Peyer's patch (tissue), 4 donors: Measurements from ENCODE around the gene MMD. TPM values are rescaled to one million over a fixed set of nuclear protein-coding genes. Genes with fewer than 3 reads are reported as not detected.

ENCODE experiments used
- DNase-seq, 3 donors: peaks; one replicate each; pipeline ENCODE4 v3.0.0-alpha.2; 2017 to 2019
- H3K27ac ChIP-seq, 4 donors: fragments of 200-600 bp; sonication (generic); one replicate each; pipeline ENCODE4 v1.5.1; 2016 to 2019
- H3K27me3 ChIP-seq, 2 donors: fragments of 200-600 bp; sonication (generic); one replicate each; pipeline ENCODE4 v1.5.1; 2019
- H3K36me3 ChIP-seq, 3 donors: fragments of 200-600 bp; sonication (generic); one replicate each; pipeline ENCODE4 v1.5.1; 2016 to 2019
- H3K4me1 ChIP-seq, 4 donors: fragments of 200-600 bp; sonication (generic); one replicate each; pipeline ENCODE4 v1.5.1; 2016 to 2019
- H3K4me3 ChIP-seq, 4 donors: fragments of 200-600 bp; sonication (generic); 1 replicate in 3 of 4; 2 replicates in 1 of 4; pipeline ENCODE4 v1.5.1; 2016 to 2019; ENCODE audit warnings: mild to moderate bottlenecking in 1 of 4
- H3K9me3 ChIP-seq, 4 donors: fragments of 200-600 bp; sonication (generic); one replicate each; pipeline ENCODE4 v1.5.1; 2016 to 2019; ENCODE audit warnings: mild to moderate bottlenecking in 1 of 4
- CTCF ChIP-seq, 6 experiments: fragments of 450-650 bp in 4 of 6; fragments of 200-600 bp in 2 of 6; sonication (generic) in 1 of 6; IDR thresholded peaks; one replicate each; pipeline ENCODE4 v1.5.1; 2017 to 2019; ENCODE audit warnings: antibody characterized with exemption in 6 of 6, mild to moderate bottlenecking in 3 of 6, moderate library complexity in 1 of 6
- POLR2A ChIP-seq, 2 donors: fragments of 450-650 bp; IDR thresholded peaks; one replicate each; pipeline ENCODE4 v1.5.1; 2017; ENCODE audit warnings: antibody characterized with exemption in 2 of 2, mild to moderate bottlenecking in 2 of 2, moderate library complexity in 2 of 2
- total RNA-seq, 4 donors: library from RNA; depleted of rRNA; stranded (reverse); fragments of >200 nt; gene quantifications; one replicate each; pipeline ENCODE4 v1.1.0, GENCODE V29; 2016

MMD gene
- total RNA-seq, 4 donors from 2014 or later: 4.5 to 29.7 (median 14.3) TPM

- no peaks in the 10 kb centered on the region for H3K36me3 ChIP-seq
- H3K4me3 ChIP-seq: no peak overlapping the region
- DNase-seq: no peak
- no peaks in the 10 kb centered on the region for H3K9me3 ChIP-seq
- H3K4me1 ChIP-seq: no peaks in the 10 kb centered on the region
- TF ChIP-seq CTCF (IDR thresholded peaks at IDR 0.05): no peak
- no peak overlapping the region for H3K27ac ChIP-seq
- H3K27me3 ChIP-seq: no peaks in the 10 kb centered on the region
These were observed 77.6 kb downstream of the MMD start for GRCh38 chr17:55343900-55344513.

GRCh38 chr17:55342800-55343585, 78.6 kb downstream of the MMD start:
- no peaks in the 10 kb centered on the region for H3K36me3 ChIP-seq
- no peaks in the 10 kb centered on the region for H3K4me1 ChIP-seq
- no peak overlapping the region for H3K27ac ChIP-seq
- TF ChIP-seq POLR2A (IDR thresholded peaks at IDR 0.05) (no peak), CTCF (IDR thresholded peaks at IDR 0.05) (no peak)
- DNase-seq: no peak
- no peak overlapping the region for H3K4me3 ChIP-seq
- no peaks in the 10 kb centered on the region for H3K27me3 ChIP-seq
- no peaks in the 10 kb centered on the region for H3K9me3 ChIP-seq

Other genes with a start within 250 kb of the MMD start
- gene HLF, start 156.9 kb downstream of the MMD start, total RNA-seq: 10 to 100 TPM in 1 of 4 donors, 1 to 10 TPM in 3; 2.5 to 10.0 (median 5.4) TPM
- gene SMIM36, start 89.6 kb upstream of the MMD start, total RNA-seq: not detected